IPS-18c (cell line): ENCODE measurements around the gene GPLD1.

Source experiments
- H3K4me3 ChIP-seq: 2 replicates; pipeline ENCODE4 v1.7.0; 2013; ENCODE audit warnings: low read depth, mild to moderate bottlenecking, low read length, moderate library complexity; ENCODE audit not compliant: insufficient read depth
- H3K9me3 ChIP-seq: one replicate; pipeline ENCODE4 v1.6.1; 2013; ENCODE audit warnings: mild to moderate bottlenecking, low read length, moderate library complexity; ENCODE audit not compliant: control insufficient read depth, insufficient read depth

Gene GPLD1

DNA sequence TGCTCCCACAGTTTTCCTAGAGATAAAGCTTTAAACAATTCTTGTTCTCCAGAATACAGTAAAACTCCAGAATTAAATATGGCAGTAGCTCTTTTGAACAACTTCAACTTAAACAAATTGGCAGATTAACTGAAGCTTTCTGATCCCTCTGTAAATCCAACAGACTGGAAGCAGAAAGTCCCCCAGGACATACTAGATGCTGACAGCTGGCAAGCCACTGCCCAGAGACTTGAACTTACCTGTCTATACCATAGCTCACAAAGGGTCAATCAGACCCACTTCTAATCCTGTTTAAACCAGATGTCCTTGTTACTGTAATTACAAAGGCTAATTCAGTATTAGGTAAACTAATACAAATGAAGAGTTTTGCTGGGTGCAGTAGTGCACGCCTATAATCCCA, 12.3 kb downstream of the GPLD1 start:
- no peak overlapping the region for H3K4me3 ChIP-seq
- H3K9me3 ChIP-seq = no peaks in the 10 kb centered on the region

DNA sequence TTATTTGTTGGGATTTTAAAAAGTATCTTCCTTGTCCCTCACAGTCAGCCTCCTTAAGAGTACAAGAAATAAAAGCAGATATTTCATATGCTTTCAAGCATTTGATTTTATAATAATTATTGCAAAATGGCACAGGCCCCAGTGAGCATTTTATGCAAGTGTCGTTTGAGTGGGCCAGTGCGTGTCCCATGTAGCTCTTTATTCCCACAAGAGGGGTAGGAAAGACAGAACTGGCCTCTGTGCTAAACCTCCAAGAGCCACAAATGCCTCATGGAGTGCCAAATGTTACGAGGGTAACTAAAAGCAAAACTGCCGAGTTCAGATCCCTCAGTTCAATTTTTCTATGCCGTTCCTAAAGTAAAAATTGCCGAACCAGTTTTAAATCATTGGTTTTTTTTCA, 12.7 kb downstream of the GPLD1 start:
- no peaks in the 10 kb centered on the region for H3K9me3 ChIP-seq
- H3K4me3 ChIP-seq = no peak overlapping the region

DNA sequence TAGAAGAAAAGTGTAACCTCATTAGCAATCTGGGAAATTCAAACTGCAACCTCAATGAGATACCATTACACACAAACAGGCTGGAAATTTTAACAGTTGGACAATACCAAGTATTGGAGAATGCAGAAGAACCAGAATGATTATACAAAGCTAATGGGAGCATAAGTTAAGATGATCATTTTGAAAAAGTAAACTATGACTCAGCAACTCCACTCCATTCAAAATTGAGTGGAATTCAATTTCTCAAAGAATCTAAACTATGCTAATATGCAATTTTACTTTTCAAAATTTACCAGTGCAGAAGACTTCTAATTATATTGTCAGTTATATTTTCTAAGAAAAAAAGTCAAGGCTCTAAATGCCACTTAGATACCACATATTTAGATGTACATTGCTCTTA, 17.2 kb downstream of the GPLD1 start:
- H3K4me3 ChIP-seq = no peak overlapping the region
- no peaks in the 10 kb centered on the region for H3K9me3 ChIP-seq

DNA sequence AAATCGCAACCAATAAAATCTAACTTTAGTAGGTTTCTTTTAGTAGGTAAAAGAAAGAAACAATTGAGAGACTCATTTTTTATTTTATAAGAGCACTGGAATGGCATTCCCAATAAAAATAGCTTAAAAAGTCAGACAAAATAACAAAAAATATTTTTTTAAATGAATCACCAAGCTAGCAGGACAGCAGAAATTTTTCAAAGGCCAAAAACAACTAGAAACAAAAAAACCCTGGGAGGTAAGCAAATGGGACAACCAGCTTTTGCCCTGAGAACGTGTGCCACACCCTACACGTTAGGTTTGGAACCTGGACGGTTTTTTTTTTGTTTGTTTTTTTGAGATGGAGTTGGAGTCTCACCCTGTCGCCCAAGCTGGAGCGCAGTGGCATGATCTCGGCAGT, 19.6 kb downstream of the GPLD1 start:
- H3K9me3 ChIP-seq = no peaks in the 10 kb centered on the region
- H3K4me3 ChIP-seq = no peak overlapping the region

DNA sequence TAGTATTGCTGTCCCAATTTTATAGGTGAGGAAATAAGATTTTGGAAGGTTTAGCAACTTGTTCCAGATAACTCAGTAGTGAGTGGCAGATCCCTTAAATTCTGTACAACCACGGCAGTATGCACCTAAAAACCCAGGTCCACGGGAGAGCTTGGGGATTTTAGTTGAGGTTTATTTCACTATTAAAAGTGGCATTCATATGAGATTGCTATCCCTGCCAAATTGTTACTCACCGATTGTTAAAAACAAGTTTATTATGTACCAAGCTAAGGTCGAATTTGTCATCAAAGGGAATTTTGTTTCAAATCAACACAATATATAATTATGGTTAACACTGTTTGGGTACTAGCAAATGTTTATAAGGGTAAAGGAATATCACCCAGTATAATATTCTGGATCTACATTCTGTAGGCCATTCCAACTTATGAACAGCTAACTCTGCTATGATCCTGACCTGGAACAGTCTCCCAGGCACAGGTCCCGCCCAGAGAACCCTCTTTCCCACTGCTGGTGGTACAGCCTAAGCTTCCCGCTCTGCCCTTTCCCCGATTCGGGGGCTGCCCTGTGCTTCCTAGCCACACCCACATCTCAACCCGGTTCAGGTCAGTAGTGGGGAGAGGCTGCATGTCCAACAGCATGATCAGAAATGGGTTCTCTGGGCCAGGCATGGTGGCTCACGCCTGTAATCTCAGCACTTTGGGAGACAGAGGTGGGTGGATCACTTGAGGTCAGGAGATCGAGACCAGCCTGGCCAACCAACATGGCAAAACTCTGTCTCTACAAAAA, 24.9 kb downstream of the GPLD1 start:
- H3K9me3 ChIP-seq = no peaks in the 10 kb centered on the region
- no peak overlapping the region for H3K4me3 ChIP-seq

DNA sequence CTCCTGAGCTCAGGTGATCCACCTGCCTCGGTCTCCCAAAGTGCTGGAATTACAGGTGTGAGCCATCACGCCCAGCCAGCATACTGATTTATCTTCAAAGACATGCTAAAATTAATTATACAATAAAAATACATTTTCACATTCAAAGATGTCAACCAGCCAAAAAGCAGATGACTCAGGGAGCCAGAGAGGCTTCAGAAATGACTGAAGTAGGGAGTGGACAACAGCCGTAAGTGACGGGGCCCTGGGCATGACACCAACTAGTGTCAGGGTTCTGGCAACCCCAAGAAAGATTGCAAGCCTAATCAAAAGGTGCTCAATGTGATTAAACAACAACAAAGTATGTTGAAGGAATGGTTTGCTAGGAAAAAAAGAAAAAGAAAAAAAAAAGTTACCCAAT, 28.4 kb downstream of the GPLD1 start:
- Histone ChIP-seq H3K9me3 (no peaks in the 10 kb centered on the region), H3K4me3 (no peak overlapping the region)

DNA sequence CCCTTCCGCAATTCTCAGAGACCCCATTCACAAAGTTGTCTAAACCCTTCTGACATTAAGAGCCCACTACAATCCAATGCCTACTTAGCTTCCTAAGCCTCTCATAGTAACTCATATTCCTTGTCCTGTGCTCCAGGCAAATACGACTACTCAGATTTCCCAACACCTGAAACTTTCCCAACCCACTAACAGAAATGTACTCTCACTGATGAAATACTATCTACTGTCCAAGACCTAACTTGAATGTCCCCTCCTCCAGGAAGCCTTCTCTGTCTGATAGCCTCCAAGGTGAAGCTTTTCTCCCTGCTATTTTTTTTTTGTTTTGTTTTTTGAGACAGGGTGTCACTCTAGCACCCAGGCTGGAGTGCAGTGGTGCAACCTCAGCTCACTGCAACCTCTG, 30.4 kb downstream of the GPLD1 start:
- H3K9me3 ChIP-seq = no peaks in the 10 kb centered on the region
- H3K4me3 ChIP-seq = no peak overlapping the region

DNA sequence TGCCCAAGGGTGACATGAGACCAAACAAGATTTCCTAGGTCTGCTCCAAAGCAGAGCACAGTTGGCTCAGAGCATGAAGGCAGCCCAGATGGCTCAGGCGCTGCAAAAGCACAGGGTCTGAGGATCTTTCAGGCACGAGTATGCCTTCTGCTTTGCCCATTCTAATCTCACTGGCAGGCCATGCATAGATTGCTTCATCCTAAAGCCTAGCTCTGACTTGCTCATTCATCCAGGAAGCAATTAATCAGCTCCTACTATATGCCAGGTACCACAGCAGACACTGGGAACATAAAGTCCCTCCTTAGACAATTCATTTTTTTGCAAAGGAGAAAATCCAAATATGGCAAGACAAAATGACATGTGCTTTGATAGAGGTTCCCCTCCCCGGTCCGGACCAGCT, 31.2 kb downstream of the GPLD1 start:
- Histone ChIP-seq H3K4me3 (no peak overlapping the region), H3K9me3 (no peaks in the 10 kb centered on the region)

DNA sequence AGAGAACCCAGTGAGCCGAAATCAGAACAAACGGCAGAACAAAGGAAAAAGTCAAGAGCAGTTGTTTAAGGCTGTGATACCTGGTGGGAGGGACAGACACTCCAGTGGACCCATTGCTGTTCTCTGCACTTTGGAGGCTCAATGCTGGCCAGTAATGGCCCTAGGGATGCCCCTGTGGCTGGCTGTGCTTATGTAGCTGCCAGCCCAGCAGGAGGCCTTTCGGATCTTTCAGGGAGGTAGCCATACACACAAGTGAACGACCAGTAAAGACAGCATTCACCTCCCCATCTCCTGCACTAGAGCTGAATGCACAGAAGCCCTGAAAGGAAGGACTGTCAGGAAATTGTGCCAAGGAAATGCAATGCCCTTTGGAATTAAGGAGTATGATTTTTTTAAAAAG, 34.3 kb downstream of the GPLD1 start:
- no peak overlapping the region for H3K4me3 ChIP-seq
- H3K9me3 ChIP-seq = no peaks in the 10 kb centered on the region

DNA sequence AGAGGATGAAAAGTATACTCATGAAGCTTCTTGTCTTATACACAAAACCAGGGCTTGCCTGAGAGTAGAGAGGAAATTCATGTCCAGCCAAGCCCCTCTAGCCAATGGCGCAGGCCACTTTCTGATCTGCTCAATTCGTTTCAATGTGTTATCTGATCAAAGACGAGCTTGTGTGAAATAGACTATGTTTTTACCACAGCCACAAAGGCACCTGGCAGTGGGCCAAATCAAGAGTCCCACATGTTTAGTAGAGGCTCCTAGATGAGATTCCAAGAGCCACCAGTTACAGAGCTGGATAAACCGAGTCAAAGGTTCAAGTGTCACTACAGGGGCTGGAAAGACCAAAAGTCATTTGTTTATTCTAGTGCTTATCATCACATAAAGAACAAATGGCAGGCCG, 34.9 kb downstream of the GPLD1 start:
- Histone ChIP-seq H3K9me3 (no peaks in the 10 kb centered on the region), H3K4me3 (no peak overlapping the region)

DNA sequence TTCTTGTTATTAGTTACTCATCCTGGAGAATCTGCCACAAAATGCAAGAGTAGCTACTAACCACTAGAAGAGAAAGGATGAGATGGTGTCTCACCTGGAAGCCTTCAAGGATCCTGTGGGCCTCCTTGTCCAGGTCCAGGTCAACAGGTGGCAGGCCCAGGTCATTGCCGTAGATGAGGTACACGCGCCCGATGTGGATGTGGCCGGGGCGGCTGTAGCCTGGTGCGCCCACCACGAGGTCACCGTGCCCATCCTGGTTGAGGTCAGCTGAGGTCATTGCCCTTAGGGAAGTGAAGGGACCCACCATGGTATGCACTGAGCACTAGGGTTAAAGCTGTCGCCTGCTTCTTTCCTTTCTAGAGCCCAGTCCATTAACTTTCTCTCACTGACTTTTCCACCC, 35.5 kb downstream of the GPLD1 start:
- H3K4me3 ChIP-seq = no peak overlapping the region
- H3K9me3 ChIP-seq = no peaks in the 10 kb centered on the region

DNA sequence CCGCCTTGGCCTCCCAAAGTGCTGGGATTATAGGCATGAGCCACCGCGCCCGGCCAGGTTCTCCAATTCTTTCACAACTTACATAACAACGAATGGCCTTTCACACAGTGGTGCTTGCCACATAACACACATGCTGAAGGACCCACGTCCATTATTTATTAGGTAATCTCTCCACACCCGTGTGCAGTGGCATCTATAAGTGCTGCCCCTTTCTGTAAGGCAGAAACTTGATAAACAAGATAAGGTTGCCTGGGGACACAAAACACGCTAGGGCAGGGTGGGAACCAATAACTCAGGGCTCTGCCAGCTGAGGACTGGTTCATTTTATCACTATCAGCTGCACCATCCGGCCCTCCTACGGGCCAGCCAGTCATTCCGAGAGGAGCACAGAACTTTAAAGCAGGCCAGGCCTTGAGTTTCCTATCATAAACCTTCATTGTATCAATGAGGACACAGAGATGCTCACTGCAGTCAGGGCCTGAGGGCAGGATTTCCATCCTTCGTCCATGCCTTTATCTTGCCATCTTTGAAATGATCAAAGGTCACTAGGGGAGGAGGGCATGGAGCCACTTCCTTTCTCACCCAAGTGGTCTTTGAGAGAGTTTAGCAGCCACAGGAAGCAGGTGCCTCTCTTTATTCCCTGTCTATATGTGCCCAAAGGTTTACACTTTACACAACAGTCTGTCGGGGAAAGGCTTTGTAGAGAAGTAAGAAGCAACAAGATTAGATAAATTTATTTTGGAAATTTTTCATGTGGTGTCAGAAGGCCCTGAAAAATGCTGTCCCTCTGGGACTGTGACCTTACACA, 37.6 kb downstream of the GPLD1 start:
- Histone ChIP-seq H3K9me3 (no peaks in the 10 kb centered on the region), H3K4me3 (no peak overlapping the region)

DNA sequence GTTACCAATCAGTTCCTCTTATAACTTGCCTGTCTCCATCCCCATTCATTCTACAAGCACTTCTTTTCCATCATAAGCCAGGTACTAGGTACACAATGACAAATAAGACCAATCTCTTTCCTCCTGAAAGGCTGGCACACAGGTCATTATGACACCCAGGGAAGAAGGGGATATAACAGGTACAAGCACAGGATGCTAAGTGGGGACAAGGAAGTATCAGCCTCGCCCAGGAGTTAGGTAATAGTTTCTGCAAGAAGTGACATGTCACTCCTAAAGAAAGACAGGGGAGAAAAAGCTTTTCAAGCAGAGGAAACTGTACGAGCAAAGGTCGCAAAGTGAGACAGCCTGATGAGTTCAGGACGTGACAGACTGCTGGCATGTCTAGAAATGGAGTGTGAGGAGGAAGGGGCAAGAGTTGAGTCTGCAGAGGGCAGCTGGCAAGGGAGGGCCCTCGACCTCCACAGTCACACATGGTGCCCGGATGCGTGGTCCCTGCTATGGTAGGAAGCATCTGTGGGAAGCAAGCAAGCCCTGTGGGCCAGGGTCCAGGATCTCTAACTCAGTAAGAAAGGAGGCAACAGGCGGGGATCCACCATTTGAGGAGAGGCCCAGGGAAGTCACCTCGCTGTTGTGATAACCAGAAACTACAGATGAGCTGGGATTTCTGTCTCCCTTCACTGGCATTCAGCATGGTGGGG, 40.4 kb downstream of the GPLD1 start:
- Histone ChIP-seq H3K9me3 (no peaks in the 10 kb centered on the region), H3K4me3 (no peak overlapping the region)

DNA sequence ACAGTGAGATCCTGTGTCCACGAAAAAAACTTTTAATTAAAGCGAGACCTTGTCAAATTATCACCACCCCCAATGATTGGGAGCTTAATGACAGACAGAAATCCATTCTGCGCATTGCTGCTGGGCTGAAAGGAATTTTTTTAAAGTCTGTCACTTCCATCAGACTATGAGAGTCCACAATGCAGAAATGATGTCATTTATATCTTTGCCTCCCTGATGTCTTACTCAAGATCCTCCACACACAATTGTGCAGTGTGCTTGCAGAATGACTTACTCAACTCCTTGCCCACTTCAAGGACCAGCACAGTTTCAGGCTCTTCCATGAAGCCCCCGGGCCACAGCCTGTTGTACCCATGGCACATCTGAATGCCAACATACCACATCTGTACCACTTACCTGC, 41.0 kb downstream of the GPLD1 start:
- Histone ChIP-seq H3K4me3 (no peak overlapping the region), H3K9me3 (no peaks in the 10 kb centered on the region)

DNA sequence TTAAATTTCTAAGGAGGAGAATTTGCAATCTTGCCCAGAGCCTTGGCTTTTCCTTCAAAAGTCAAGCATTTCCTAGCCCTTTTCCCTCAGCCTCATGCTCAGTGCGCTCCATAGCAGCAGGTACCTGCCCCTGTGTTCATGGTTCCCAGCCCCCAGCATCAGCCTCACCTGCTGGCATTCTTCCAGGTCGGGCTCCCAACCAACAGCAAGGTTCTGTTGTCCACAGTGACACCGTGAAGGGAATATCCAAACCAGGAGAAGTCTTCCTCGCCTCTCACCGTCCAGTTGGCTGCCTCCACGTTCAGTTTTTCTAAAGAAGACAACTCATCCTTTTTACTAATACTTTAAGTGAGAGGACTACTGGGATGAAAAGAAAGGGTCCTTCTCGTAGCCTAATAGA, 42.7 kb downstream of the GPLD1 start:
- Histone ChIP-seq H3K9me3 (no peaks in the 10 kb centered on the region), H3K4me3 (no peak overlapping the region)

DNA sequence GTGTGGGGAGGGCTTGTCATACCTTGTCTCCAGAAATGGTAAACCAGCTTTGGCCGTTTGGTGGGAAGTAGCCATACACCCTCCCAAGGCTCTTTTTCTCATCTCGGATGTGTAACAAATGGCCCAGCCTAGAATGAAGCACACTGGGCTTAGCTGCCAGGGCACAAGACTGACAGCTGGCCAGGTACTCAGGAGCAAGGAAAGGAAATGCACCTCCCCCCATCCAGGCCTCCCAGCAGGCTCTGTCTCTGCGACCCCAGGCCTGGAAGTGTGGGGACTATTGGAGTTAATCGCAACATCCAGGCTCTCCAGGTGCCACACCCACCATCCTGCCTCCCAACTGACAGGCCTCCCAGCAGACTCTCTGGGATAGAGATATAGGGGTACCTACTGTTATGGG, 43.7 kb downstream of the GPLD1 start:
- Histone ChIP-seq H3K9me3 (no peaks in the 10 kb centered on the region), H3K4me3 (no peak overlapping the region)

DNA sequence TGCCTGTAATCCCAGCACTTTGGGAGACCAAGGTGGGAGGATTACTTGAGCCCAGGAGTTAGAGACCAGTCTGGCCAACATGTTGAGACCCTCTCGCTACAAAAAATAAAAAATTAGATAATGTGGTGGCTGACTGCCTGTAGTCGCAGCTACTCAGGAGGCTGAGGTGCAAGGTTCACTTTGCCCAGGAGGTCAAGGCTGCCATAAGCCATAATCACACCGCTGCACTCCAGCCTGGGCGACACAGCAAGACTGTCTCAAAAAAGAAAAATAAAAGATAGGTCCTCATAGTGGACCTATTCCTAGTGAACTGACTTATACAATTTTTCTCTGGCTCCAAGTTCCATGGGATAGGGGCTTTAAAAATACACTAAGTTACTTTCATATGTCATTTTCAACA, 44.8 kb downstream of the GPLD1 start:
- Histone ChIP-seq H3K4me3 (no peak overlapping the region), H3K9me3 (no peaks in the 10 kb centered on the region)

DNA sequence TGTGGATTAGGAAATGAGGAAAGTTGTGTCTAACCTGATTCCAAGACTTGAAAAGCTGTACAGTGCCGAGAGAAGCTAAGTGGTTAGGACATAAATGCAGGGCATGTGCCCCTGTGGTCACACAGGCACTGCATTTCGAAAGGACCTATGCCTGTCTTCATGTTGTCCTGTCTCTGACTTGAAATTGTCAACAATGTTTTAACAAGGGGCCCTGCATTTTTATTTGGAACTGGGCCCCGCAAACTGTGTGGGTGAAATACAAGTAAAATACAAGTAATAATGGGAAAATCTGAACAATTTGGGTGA, 47.8 kb downstream of the GPLD1 start:
- Histone ChIP-seq H3K9me3 (no peaks in the 10 kb centered on the region), H3K4me3 (no peak overlapping the region)
